HG02759 (cell line): ENCODE results near the gene PARP6.

ENCODE experiments used
- ATAC-seq: cut with Tn5 transposase; IDR thresholded peaks from one replicate; pipeline ENCODE4 v1.9.1; 2021; ENCODE audit warnings: mild to moderate bottlenecking, moderate library complexity; ENCODE audit not compliant: unreplicated experiment

Gene PARP6, protein sequence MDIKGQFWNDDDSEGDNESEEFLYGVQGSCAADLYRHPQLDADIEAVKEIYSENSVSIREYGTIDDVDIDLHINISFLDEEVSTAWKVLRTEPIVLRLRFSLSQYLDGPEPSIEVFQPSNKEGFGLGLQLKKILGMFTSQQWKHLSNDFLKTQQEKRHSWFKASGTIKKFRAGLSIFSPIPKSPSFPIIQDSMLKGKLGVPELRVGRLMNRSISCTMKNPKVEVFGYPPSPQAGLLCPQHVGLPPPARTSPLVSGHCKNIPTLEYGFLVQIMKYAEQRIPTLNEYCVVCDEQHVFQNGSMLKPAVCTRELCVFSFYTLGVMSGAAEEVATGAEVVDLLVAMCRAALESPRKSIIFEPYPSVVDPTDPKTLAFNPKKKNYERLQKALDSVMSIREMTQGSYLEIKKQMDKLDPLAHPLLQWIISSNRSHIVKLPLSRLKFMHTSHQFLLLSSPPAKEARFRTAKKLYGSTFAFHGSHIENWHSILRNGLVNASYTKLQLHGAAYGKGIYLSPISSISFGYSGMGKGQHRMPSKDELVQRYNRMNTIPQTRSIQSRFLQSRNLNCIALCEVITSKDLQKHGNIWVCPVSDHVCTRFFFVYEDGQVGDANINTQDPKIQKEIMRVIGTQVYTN

GRCh38 chr15:72272213-72272996, at the start of gene PARP6:
TSS of gene PARP6 (minus strand) at chr15:72272554. CDS start at chr15:72267477, 5,077 bp downstream.
- peak; percentile 98 for ATAC-seq

DNA sequence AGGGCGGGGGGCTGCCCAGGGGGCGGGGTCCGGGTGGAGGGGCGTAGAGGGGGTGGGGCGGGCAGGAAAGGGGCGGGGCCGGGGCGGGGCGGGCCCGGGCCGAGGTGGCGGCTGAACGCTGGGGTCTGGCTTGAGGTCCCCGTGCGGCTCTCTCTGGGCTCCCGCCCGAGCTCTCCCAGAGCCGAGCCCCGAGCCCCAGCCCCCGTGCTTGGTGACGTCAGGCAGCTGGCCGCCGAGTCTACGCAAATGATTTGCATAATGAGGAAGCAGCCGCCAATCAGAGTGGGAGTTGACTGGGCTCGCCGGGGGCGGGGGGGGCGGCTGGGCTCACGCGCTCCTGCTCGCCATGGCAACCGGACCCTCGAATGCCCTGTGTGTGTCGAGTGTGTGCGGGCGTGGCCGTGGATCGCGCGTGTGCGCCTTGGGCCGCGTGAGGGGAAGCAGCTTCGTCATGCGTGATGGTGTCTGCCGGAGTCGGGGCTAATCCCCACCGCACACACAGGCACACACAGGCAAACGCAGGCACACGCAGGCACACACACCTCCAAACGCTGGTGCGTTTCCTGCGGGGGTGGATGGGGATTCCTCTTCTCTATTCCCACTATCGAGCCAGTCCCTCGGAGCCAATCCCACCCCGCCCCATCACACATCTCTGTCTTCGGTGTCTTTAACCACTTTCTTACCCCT, 47.8 kb upstream of the PARP6 start, which contains the start of gene CELF6:
TSS of gene CELF6 (minus strand) at position 173 of the 687 bp plus-strand sequence. CDS start 283 bp downstream, outside the sequence.
- ATAC-seq: peak; percentile 67

- peak; percentile 45 for ATAC-seq
These were observed 47.1 kb upstream of the PARP6 start for GRCh38 chr15:72319360-72319984.

- ATAC-seq: no peak
These were observed 46.1 kb upstream of the PARP6 start for GRCh38 chr15:72318408-72318942.

- ATAC-seq: no peak
These were observed 43.5 kb upstream of the PARP6 start for GRCh38 chr15:72315706-72316370.

- no peak for ATAC-seq
These were observed 41.5 kb upstream of the PARP6 start for GRCh38 chr15:72313881-72314280.

DNA sequence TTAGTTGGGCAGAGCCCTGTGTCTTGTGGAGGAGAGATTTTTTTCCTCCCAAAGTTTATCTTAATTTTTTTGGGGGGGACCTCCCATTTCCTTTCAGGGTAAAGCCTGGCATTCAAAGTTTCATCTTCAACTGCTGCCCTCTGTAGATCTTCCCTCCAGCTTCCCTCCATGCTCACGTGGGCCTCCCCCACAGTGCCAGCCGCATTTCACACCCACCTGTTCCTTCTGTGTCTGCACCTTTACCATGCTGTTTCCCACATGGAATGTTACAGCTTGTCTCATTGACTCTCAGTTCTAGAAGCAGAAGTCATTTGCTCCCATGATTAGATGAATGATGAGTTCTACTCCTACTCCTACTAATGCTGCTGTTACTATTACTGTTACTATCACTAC, 41.1 kb upstream of the PARP6 start:
- no peak for ATAC-seq

DNA sequence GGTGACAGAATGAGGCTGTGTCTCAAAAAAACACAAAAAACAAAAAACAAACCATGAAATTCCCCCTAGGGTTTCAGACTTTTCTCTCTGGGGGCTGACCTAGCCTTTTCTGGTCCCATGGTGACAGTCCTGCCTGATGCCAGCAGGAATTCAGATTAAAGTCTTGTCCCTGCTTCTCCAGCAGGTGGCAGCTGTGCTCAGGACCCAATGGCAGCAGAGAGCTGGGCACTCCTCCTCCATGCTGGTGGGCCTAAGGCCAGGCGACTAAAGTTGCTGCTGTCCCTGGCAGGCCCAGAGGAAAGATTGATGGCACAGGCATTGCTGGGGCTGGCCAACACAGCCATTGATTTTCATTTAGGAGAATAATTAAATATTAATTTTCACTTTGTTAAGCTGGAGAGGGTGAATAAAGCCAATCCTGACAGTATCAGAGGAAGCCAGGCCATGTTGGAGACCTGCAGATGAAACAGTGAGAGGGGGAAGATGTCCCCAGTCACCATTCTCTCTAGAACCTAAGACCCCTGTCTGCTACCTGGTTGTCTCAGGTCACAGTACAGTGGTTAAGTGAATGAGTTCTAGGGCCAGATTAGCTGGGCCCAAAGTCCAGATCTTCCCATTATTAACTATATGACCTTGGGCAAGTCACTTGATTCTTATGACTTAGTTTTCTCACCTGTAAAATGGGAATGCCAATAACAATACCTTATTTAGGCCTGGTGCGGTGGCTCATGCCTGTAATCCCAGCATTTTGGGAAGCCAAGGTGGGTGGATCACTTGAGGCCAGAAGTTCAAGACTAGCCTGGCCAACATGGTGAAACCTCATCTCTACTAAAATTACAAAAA, 40.5 kb upstream of the PARP6 start:
- ATAC-seq: peak; percentile 68

GRCh38 chr15:72307026-72307425, 34.7 kb upstream of the PARP6 start:
- ATAC-seq: no peak

DNA sequence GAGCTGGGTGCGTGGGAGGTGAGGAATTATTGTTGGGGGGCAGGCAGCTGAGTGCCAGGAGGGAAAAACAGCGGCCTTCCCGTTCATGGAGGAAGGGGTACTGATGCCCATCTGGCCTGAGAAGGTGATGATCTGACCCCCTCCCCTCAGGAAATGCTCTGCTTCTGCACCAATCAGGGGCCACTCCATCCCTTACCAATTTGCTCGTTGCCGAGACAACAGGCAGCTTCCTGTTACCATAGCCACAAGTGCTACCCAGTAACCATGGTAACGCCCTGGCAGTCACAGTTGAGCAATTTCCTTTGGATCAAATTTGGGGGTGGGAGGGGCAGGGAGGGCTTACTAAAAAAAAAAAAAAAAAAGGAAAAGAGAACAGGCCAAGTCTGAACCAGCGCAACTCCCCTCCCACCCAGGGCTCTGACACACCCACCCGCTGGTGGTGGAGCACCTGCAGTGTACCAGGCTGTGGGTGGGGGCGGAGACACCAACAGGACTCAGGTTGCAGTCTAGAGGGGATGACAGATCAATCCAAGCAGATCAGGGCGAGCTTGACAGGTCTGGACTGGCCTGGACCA, 33.9 kb upstream of the PARP6 start:
- no peak for ATAC-seq

DNA sequence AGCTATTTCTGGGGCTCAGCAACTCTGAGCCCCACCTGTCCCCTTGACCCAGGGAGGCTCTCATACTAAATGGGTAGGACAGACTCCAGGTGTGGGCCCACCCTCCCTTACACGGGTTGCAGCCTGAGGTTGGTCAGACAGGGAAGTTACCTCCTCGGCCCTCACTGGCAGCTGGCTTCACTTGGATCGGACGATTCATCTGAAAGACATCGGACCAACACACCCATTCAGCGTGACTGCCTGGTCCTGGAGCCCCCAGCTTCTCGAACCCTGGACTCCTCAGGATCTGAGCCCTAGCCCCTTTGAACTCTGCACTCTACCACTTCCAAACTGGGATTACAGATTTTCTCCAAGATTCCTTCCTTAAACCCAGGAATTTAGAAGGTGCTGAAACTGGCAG, 32.2 kb upstream of the PARP6 start:
- ATAC-seq: no peak

GRCh38 chr15:72302955-72303354, 30.6 kb upstream of the PARP6 start:
- no peak for ATAC-seq

DNA sequence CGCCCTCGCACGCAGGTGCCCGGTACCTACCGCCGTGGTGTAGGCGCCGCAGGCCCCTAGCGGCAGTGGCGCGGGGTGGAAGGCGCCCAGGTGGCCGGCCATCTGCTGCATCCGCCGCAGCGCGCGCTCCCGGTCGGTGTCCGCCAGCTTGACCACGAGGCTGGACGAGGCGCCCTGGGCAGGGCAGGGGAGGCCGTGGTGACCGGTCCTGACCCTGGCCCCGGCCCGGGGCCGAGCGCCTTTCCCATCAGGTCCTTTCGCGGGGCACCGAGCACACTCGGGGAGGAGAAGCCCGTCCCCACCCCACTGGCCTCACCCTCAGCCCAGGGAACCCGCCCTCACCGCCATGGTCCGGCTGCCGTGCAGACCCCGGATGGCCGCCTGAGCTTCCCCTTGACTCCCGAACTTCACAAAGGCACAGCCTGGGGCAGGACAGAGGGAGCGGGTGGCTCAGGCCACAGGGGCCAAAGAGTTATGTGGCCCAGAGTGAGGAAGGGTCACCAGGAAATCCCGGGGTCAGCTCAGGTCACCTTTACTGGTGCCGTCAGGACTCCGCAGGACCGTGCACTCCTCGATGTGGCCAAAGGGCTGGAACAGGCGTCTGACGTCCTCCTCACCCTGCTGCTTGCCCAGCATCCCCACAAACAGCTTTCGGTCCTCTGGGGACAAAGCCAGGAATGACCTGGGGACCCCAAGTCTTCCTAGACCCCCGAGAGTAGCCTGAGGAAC, 17.4 kb upstream of the PARP6 start:
- ATAC-seq: no peak

DNA sequence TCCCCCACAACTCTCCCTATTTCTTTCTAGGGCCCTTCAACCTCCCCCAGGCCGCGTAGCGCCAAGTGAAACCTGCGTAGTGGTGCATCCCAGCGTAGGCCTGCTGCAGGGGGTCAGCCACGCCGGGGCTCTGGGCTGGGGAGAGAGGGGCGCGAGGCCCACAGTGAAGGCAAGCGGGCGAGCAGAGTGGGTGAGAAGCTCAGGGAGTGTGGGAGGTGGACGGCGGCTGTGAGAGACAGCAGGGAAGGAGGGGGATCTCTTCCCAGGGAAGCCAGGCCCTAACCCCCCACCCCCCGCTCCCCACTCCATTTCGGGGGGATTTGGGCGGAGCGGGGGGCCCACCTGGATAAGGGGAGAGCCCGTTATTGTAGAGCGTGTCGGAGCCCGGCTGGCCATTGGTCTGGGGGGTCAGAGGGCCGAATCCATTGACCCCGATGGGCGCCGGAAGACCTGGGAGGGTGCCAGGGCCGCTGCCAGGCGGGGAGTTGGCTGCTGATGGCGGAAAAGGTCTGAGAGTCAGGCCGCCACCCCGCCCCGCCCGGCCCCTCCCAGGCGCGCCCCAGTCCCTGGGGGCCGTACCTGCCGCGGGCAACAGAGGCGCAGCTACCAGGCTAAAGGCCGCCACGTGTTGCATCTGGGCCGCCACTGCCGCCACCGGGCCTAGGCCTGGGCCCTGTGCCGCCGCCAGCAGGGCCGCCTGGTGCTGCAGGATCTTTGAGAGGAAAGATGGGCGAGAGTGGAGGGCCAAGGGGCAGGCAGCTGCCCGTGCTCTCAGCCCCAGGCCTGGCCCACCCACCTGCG, 16.6 kb upstream of the PARP6 start:
- ATAC-seq: no peak

- no peak for ATAC-seq
These were observed 13.7 kb upstream of the PARP6 start for GRCh38 chr15:72285927-72286516.

DNA sequence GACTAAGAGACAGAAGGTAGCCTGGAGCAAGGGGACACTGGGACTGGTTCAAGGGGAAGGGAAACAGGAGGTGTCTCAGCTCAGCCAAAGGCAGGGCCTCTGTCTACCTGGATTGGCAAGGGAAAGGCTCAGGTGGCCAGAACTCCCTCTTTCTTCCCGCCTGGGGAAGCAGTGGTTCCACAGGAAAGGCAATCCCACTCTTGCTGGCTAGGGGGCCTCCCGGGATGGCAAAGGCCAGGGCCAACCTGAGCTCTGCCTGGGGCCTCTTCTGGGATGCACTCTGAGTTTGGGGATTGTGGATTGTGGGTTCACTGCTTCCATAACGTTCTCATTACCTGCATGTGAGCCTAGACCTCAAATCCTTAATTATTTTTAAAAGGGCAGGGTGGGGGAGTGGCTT, 13.0 kb upstream of the PARP6 start:
- no peak for ATAC-seq

GRCh38 chr15:72284781-72285180, 12.4 kb upstream of the PARP6 start:
- no peak for ATAC-seq
